Psoas muscle (tissue), 8 donors: ENCODE measurements around the gene CARMIL3. TPM values are rescaled to one million over a fixed set of nuclear protein-coding genes. Genes with fewer than 3 reads are reported as not detected.

Source experiments
- ATAC-seq, 4 donors: fragments of 200-7000 bp; cut with Tn5 transposase; one replicate each; pipeline ENCODE4 v1.9.1; 2020; ENCODE audit warnings: moderate library complexity in 3 of 4, mild to moderate bottlenecking in 2 of 4
- DNase-seq, 2 donors: peaks; one replicate each; pipeline ENCODE4 v3.0.0-alpha.2; 2020
- H3K27ac ChIP-seq: fragments of 200-600 bp; one replicate; pipeline ENCODE4 v1.8.0; 2022
- H3K27me3 ChIP-seq, 3 donors: fragments of 200-600 bp in 1 of 3; one replicate each; pipeline versions ENCODE4 v1.6.1 to v1.8.0; 2013 to 2022; ENCODE audit warnings: low read length in 2 of 3, mild to moderate bottlenecking in 2 of 3, moderate library complexity in 1 of 3; ENCODE audit not compliant: insufficient read depth in 3 of 3
- H3K36me3 ChIP-seq, 2 donors: fragments of 200-600 bp in 1 of 2; one replicate each; pipeline versions ENCODE4 v1.6.1 to v1.8.0; 2013 to 2022; ENCODE audit warnings: low read depth in 1 of 2, mild to moderate bottlenecking in 1 of 2, moderate library complexity in 1 of 2; ENCODE audit not compliant: insufficient read depth in 1 of 2
- H3K4me1 ChIP-seq: fragments of 200-600 bp; one replicate; pipeline ENCODE4 v1.8.0; 2022
- H3K4me3 ChIP-seq: fragments of 200-600 bp; one replicate; pipeline ENCODE4 v1.8.0; 2022; ENCODE audit warnings: mild to moderate bottlenecking
- H3K9me3 ChIP-seq: fragments of 200-600 bp; one replicate; pipeline ENCODE4 v1.8.0; 2022
- WGBS, 3 donors: extraction: QIAGEN DNeasy Blood & Tissue Kit; methylation state at CpG; one replicate each; pipeline versions ENCODE4 v1.1.6 to v1.1.7; 2013; 5-methylcytosine and 5-hydroxymethylcytosine counted together
- intact Hi-C, 2 donors: fragments of 100-400 bp; cut with DNase I; formaldehyde crosslinking; loops; one replicate each; pipeline versions ENCODE4 v1.11.0 to v1.14.2; 2022
- polyA plus RNA-seq, 3 donors: library from polyadenylated mRNA; stranded (reverse); fragments of 200-250 nt; gene quantifications; one replicate each; pipeline ENCODE4 v1.2.3, GENCODE V29; 2013
- total RNA-seq, 4 donors: library from RNA; stranded (reverse); fragmentation: NEBNext Ultra II Directional in 2 of 4; extraction: Animal tissue kit (Norgen Biotek cat#: 25700) in 2 of 4; gene quantifications; one replicate each; pipeline versions ENCODE4 v1.2.1 to v1.2.4, GENCODE V29; 2021 to 2023
- TF ChIP-seq, protein P1 (sequence below): fragments of 200-600 bp; IDR thresholded peaks from one replicate; pipeline ENCODE4 v1.8.0; 2022; ENCODE audit warnings: antibody characterized with exemption
- donor health status: healthy with polysubstance abuse.
- donor health status: DM: no; HTN: no; CAD: no; lungs with moderate emphysema.
- donor health status: Bipolar disorder and iron deficiency.
- donor health status: healthy.
- donor health status: DM: yes; HTN: yes; CAD: no.
- donor health status: DM: no; HTN: no; CAD: no.
- donor health status: DM: no; HTN: no; CAD: no.
- donor health status: DM: yes; HTN: yes; CAD: no.

CARMIL3 gene
- total and polyA plus RNA-seq, 7 donors = 0.04 to 0.19 (median 0.08) TPM; not detected in 2

DNA sequence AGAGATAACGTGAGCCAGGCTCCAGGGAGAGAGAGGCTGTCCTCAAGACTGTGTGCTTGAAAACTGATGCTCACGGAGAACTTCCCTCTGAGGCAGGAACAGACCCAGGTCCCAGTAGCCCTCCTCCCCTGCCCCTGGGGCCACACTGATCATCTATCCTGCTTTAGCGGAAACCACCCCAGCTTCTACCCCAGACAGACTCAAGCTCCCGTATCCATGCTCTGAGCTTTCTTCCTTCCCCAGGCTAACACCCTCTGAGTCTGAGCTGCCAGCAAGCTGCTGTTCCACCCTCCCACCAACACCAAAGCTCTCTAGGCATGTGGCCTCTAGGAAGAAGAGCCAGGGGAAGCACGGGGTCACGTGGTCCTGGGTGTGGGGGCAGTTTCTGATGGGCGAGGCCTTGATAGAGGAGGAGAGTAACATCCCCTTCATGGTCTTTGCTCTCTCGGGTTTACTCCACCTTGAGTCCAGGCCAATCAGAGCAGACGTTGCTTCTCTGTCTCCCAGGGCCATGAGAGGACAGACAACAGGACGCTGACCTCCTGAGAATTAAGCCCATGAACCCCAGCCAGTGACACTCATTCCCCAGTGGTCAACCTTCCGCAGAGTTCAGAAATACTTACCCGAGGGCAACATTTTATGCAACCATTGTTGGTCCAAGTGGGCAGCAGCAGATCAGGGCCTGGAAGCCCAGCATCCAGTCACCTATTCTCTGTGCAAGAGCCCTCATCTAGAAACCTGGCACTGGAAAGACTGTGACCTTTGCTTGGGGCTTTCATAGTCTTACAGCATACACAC lies 43.7 kb downstream of the CARMIL3 start:
- intact Hi-C loops = loop anchor here (2.0 to 10.0 kb wide), 2 partner anchors 13 to 121 kb away; no protein-coding TSS in a partner anchor
- no peak for ATAC-seq
- no peaks in the 10 kb centered on the region for H3K27me3 ChIP-seq
- TF ChIP-seq, protein P1, sequence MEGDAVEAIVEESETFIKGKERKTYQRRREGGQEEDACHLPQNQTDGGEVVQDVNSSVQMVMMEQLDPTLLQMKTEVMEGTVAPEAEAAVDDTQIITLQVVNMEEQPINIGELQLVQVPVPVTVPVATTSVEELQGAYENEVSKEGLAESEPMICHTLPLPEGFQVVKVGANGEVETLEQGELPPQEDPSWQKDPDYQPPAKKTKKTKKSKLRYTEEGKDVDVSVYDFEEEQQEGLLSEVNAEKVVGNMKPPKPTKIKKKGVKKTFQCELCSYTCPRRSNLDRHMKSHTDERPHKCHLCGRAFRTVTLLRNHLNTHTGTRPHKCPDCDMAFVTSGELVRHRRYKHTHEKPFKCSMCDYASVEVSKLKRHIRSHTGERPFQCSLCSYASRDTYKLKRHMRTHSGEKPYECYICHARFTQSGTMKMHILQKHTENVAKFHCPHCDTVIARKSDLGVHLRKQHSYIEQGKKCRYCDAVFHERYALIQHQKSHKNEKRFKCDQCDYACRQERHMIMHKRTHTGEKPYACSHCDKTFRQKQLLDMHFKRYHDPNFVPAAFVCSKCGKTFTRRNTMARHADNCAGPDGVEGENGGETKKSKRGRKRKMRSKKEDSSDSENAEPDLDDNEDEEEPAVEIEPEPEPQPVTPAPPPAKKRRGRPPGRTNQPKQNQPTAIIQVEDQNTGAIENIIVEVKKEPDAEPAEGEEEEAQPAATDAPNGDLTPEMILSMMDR = no peak
- H3K36me3 ChIP-seq = no peaks in the 10 kb centered on the region
- H3K4me1 ChIP-seq = peaks cover 6% of the 10 kb centered on the region
- H3K4me3 ChIP-seq = peak overlapping the region; percentile 80
- 52 to 72% (median 53%) methylated on average over 12 of the region's 12 CpGs for WGBS, 3 donors
- H3K27ac ChIP-seq = peak overlapping the region; percentile 75
- H3K9me3 ChIP-seq = no peaks in the 10 kb centered on the region
- DNase-seq = peak; percentile 54 to 70

DNA sequence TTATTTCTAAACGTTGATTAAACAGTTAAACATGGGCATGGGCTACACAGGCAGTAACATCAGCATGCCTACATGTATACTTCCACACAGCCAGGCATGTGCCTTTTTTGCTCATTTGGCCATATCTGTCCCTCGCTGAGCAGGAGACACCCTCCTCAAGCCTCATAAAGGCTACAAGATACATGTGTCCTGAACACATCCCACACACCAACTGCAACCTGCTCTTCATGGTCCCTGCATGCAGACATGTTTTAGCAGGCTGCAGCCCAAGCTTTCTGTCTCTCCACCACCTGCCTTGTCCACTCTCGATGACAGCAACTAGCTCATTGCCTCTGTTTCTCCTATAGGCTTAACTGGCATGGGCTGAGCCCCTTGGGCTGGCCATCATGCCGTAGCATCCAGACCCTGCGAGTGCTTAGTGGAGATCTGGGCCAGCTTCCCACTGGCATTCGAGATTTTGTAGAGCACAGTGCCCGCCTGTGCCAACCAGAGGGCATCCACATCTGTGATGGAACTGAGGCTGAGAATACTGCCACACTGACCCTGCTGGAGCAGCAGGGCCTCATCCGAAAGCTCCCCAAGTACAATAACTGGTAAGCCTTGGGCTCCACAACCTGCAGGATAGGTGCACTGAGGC lies 44.9 kb downstream of the CARMIL3 start:
- no peaks in the 10 kb centered on the region for H3K36me3 ChIP-seq
- no peaks in the 10 kb centered on the region for H3K27me3 ChIP-seq
- TF ChIP-seq, protein P1 = no peak
- ATAC-seq (no peak), DNase-seq (no peak)
- no peaks in the 10 kb centered on the region for H3K9me3 ChIP-seq
- H3K4me3 ChIP-seq = no peak overlapping the region
- 82 to 90% (median 89%) methylated on average over 8 of the region's 8 CpGs for WGBS, 3 donors
- intact Hi-C loops = loop anchor here in 1 of 2 donors (10.0 kb wide), 1 partner anchor 122 kb away; no protein-coding TSS in a partner anchor
- H3K4me1 ChIP-seq = peaks cover 6% of the 10 kb centered on the region
- H3K27ac ChIP-seq = no peak overlapping the region

DNA sequence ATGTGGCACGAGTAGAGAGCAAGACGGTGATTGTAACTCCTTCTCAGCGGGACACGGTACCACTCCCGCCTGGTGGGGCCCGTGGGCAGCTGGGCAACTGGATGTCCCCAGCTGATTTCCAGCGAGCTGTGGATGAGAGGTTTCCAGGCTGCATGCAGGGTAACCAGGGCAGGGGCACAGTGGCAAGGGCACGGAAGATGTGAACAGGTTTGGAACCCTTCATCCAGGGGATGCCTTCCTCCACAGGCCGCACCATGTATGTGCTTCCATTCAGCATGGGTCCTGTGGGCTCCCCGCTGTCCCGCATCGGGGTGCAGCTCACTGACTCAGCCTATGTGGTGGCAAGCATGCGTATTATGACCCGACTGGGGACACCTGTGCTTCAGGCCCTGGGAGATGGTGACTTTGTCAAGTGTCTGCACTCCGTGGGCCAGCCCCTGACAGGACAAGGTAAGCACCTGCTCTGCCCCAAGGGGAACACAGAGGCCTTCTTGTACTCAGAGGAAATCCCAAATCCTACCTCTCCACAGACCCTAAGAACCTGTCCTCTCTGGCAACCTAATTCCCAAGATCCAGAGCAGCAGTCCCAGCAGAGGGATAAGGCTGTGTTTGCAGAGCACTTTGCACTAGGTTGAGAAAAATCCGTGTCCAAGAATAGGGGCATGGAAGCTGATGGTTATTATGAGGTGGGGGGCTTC lies 46.6 kb downstream of the CARMIL3 start:
- H3K4me3 ChIP-seq = no peak overlapping the region
- DNase-seq (no peak), ATAC-seq (no peak)
- H3K27me3 ChIP-seq = no peaks in the 10 kb centered on the region
- intact Hi-C loops = loop anchor here in 1 of 2 donors (10.0 kb wide), 1 partner anchor 124 kb away; no protein-coding TSS in a partner anchor
- H3K36me3 ChIP-seq = peaks cover 0 to 2% of the 10 kb centered on the region in 2 donors
- peaks cover 6% of the 10 kb centered on the region for H3K4me1 ChIP-seq
- WGBS, 3 donors = 91 to 96% (median 93%) methylated on average over 16 of the region's 16 CpGs
- TF ChIP-seq, protein P1 = no peak
- no peaks in the 10 kb centered on the region for H3K9me3 ChIP-seq
- no peak overlapping the region for H3K27ac ChIP-seq

DNA sequence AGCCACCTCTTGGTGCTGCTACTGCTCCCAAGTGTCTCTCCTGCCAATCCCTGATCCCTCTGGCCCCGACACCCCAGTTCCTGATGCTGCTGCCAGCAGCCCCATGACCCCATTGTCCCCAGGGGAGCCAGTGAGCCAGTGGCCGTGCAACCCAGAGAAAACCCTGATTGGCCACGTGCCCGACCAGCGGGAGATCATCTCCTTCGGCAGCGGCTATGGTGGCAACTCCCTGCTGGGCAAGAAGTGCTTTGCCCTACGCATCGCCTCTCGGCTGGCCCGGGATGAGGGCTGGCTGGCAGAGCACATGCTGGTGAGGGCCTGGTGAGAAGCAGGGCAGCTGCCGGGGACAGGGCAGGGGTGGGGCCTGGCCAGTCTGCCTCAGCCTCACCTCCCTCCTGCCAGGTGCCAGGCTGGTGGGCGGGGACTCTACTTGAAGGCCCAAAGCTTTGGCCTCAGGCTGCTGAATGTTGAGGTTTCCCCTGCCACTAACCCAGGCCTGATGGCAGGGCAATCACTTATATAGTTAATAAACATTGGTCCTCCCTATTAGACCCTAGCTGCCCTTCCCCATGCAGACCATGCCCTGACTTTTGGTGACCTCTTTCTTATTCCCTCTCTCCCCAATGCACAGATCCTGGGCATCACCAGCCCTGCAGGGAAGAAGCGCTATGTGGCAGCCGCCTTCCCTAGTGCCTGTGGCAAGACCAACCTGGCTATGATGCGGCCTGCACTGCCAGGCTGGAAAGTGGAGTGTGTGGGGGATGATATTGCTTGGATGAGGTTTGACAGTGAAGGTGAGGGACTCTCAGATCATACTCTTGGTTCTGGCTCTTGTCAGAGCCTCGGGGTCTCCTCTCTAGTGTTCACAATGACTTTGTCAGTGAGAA lies 47.4 kb downstream of the CARMIL3 start:
- DNase-seq = no peak
- Histone ChIP-seq H3K36me3 (peaks cover 0 to 3% of the 10 kb centered on the region in 2 donors), H3K27me3 (no peaks in the 10 kb centered on the region), H3K27ac (no peak overlapping the region), H3K4me3 (no peak overlapping the region), H3K9me3 (no peaks in the 10 kb centered on the region), H3K4me1 (peaks cover 6% of the 10 kb centered on the region)
- intact Hi-C loops = loop anchor here in 1 of 2 donors (10.0 kb wide), 1 partner anchor 124 kb away; no protein-coding TSS in a partner anchor
- TF ChIP-seq, protein P1 = no peak
- ATAC-seq = no peak
- 55 to 72% (median 60%) methylated on average over 17 of the region's 17 CpGs for WGBS, 3 donors
